Measurements from ENCODE around the gene CCDC174.

Gene CCDC174

GRCh38 chr3:14658978-14659377 lies 7.4 kb downstream of the CCDC174 start:
- no peak for DNase-seq

GRCh38 chr3:14660942-14661341 lies 9.4 kb downstream of the CCDC174 start:
- DNase-seq, result no peak

- DNase-seq, result no peak
Observed at GRCh38 chr3:14663396-14664135, 12.0 kb downstream of the CCDC174 start.

- no peak for DNase-seq
Observed at GRCh38 chr3:14664170-14664569, 12.6 kb downstream of the CCDC174 start.

GRCh38 chr3:14672588-14672987 lies 21.0 kb downstream of the CCDC174 start:
- no peak for DNase-seq

- no peak for DNase-seq
Observed at GRCh38 chr3:14674841-14675240, 23.3 kb downstream of the CCDC174 start, which contains the start of gene C3orf20. TSS of gene C3orf20 (plus strand) at chr3:14675141. CDS start at chr3:14682714, 7,573 bp downstream.

GRCh38 chr3:14676881-14677280 lies 25.3 kb downstream of the CCDC174 start:
- no peak for DNase-seq

- no peak for DNase-seq
Observed at GRCh38 chr3:14678015-14678503, 26.5 kb downstream of the CCDC174 start.

GRCh38 chr3:14680115-14680514 lies 28.6 kb downstream of the CCDC174 start:
- DNase-seq, result no peak

GRCh38 chr3:14680716-14681115 lies 29.2 kb downstream of the CCDC174 start:
- no peak for DNase-seq

GRCh38 chr3:14684447-14684846 lies 32.9 kb downstream of the CCDC174 start:
- DNase-seq, result no peak

- no peak for DNase-seq
Observed at GRCh38 chr3:14685179-14685578, 33.6 kb downstream of the CCDC174 start.

GRCh38 chr3:14687360-14687759 lies 35.8 kb downstream of the CCDC174 start:
- no peak for DNase-seq

- DNase-seq, result no peak
Observed at GRCh38 chr3:14688525-14688924, 37.0 kb downstream of the CCDC174 start.

GRCh38 chr3:14689247-14689980 lies 37.9 kb downstream of the CCDC174 start:
- DNase-seq, result no peak

- no peak for DNase-seq
Observed at GRCh38 chr3:14691239-14691638, 39.7 kb downstream of the CCDC174 start.

GRCh38 chr3:14691719-14692118 lies 40.2 kb downstream of the CCDC174 start:
- no peak for DNase-seq

GRCh38 chr3:14698601-14699244 lies 47.2 kb downstream of the CCDC174 start:
- no peak for DNase-seq

GRCh38 chr3:14699643-14700042 lies 48.1 kb downstream of the CCDC174 start:
- DNase-seq, result no peak

GRCh38 chr3:14700891-14701290 lies 49.3 kb downstream of the CCDC174 start:
- DNase-seq, result no peak

GRCh38 chr3:14701676-14702075 lies 50.1 kb downstream of the CCDC174 start:
- DNase-seq, result no peak

GRCh38 chr3:14703128-14703750 lies 51.7 kb downstream of the CCDC174 start:
- DNase-seq, result no peak

GRCh38 chr3:14703791-14704190 lies 52.2 kb downstream of the CCDC174 start:
- DNase-seq, result no peak

Measured in activated gamma-delta T cell treated with Interleukin-2 at 50 U/mL for 16 hours (primary cell).